Fibroblast of gingiva (primary cell): ENCODE data around the gene SACS.
A peak's percentile ranks its signal among the peaks of the same experiment; 100 is the strongest.

Experiments
- DNase-seq: peaks from one replicate; pipeline ENCODE4 v3.0.0-alpha.2; 2011; ENCODE audit warnings: low read depth

Gene SACS

DNA sequence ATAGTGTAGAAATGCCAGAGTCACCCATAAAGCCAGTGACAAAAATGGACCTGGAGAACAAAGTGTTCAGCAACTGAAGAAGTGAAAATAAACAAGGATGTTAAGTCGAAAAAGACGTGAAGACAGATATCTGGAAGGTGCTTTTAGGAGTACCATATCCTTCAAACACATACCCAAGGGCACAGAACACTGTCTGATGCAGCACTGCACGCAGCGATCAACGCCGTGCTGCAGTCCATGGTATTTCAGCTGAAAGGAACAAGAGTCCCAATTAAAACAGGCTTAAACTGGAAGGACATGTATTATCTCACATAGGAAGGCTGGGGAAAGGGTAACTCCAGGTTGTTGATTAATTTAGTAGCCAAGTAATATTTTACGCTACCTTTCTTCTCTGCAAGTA lies 144.5 kb downstream of the SACS start:
- DNase-seq = no peak

DNA sequence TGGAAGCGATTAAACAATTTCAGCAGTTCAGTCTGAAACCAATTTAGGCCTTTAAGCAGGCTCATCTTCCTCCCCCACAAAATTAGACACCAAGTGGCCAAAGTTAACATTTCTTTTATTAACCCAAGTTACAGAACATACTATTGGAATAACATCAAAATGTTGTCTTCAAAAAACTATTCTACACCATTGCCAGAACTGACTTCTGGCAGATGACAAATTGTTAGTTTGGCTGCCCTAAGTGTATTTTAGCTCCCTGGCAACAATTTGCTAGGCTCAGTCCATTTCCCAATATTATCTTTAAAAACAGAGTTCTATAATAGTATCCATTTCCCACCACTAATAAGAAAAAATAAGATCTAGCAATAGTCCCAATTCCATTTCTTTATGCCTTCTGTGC lies 144.9 kb downstream of the SACS start:
- DNase-seq = peak; percentile 67

- DNase-seq = no peak
Measured at GRCh38 chr13:23279321-23279720, 154.2 kb downstream of the SACS start.
